ENCODE data around the gene PALLD. TPM values are rescaled to one million over a fixed set of nuclear protein-coding genes. Genes with fewer than 3 reads are reported as not detected.
A peak's percentile ranks its signal among the peaks of the same experiment; 100 is the strongest.

PALLD gene
- total RNA-seq, 1 donor from 2014 or later, result 8.1 TPM

- DNase-seq (ENCODE audit: low read depth in 2 of 2), result no peak
Measured at GRCh38 chr4:168524897-168525296, 28.0 kb downstream of the PALLD start.

GRCh38 chr4:168527560-168527959, 30.7 kb downstream of the PALLD start:
- DNase-seq (ENCODE audit: low read depth in 2 of 2), result no peak

DNA sequence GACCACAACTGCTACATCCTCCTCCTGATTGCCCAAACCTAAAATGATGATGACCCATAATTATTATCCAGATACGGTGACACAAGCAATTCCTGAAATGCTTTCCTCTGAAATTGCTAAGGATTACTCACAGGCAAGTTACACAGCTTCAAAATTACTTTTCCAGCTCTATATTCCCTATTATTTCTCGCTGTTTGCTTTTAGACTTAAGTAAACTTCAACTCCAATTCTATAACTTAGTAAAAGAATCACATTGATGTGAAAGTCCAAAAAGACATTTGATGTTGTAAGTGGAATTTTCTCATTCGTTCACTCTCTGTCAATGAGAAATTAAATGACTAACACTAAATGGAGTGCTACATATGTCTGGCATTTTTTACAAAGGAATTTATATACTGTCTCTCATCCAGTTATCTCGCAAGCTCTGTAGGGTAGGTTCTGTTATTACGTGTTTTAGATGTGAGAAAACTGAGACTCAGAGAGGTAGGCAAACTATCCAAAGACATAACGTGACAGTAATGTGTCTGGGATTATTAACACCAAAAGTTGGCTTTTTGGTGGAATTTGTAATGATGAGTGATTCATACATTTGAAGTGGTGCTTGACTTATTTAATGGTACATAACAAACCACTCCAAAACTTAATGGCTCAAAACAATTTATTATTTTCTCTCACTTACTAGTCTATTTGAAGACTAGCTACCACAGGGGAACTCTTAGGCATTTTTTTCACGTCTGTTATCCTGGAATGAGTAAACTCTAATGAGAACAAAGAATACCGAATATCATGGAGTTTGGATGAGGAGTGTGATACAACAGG, 31.5 kb downstream of the PALLD start:
- no peak for DNase-seq (ENCODE audit: low read depth in 2 of 2)

- no peak for DNase-seq (ENCODE audit: low read depth in 2 of 2)
Measured at GRCh38 chr4:168529257-168529656, 32.4 kb downstream of the PALLD start.

- no peak for DNase-seq (ENCODE audit: low read depth in 2 of 2)
Measured at GRCh38 chr4:168531305-168531704, 34.5 kb downstream of the PALLD start.

DNA sequence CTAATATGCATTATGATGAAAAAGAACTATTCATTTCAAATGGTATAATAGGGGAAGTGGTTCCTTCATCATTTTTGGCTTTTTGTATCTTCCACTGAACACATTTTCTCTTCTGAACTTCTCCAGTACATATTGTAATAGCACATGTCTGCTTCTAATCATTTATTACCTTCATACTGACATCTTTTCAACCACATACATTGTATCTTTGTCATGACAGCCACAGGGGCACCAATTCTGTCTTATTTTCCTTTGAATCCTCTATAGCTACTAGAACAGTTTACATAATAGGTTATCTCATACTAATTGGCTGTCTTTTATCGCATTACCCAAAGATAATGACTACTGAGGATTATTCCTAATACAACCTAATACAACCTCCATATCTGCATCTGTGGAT, 37.7 kb downstream of the PALLD start:
- no peak for DNase-seq (ENCODE audit: low read depth in 2 of 2)

GRCh38 chr4:168535689-168536088, 38.8 kb downstream of the PALLD start:
- no peak for DNase-seq (ENCODE audit: low read depth in 2 of 2)

DNA sequence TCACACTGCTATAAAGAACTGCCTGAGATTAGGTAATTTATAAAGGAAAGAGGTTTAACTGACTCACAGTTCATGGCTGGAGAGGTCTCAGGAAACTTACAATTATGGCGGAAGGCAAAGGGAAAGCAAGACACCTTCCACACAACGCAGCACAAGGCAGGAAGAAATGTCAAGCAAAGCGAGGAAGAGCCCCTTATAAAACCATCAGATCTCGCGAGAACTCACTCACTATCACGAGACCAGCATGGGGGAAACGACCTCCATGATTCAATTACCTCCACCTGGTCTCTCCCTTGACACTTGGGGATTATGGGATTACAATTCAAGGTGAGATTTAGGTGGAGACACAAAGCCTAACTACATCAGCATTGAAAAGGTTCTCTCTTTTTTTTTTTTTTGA, 39.6 kb downstream of the PALLD start:
- DNase-seq (ENCODE audit: low read depth in 2 of 2), result peak in 1 of 2 donors; percentile 34

GRCh38 chr4:168537086-168537485, 40.2 kb downstream of the PALLD start:
- no peak for DNase-seq (ENCODE audit: low read depth in 2 of 2)

- no peak for DNase-seq (ENCODE audit: low read depth in 2 of 2)
Measured at GRCh38 chr4:168537571-168537970, 40.7 kb downstream of the PALLD start.

- no peak for DNase-seq (ENCODE audit: low read depth in 2 of 2)
Measured at GRCh38 chr4:168538632-168539031, 41.8 kb downstream of the PALLD start.

GRCh38 chr4:168540086-168540485, 43.2 kb downstream of the PALLD start:
- DNase-seq (ENCODE audit: low read depth in 2 of 2), result no peak

DNA sequence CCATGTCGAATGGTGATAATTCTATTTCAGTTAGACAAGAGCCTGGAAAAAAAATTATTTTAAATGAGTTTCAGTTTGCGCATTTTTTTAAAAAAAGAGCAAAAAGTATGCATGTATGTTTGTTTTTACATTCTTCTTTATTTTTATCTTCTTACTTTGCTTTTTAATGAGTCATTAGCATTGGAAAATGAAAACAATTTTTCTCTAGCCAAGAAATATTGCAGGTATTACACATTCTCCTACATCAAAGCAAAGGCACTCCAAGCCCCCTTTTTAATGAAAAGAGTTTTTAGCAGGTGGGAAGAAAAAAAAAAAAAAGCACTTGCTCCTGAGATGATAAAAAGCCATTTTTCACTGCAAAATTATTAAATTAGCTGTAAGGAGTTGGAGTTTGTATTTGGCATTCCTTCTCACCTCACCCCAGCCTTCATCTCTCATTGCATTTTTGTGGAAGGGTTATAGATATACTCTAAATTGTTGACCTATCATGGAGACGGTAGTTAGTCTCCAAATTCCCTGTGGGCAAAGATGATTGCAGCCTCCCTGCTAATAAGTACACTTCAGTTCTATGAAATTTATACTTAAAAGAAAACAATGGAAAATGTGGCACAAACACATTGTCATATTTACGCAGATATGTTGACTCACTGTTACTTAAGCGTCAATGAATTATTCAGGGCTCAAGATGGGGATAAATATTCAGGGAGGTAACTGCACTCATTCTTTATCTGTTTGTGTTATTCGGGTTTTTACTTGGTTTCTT, 43.8 kb downstream of the PALLD start:
- no peak for DNase-seq (ENCODE audit: low read depth in 2 of 2)

GRCh38 chr4:168541266-168541953, 44.6 kb downstream of the PALLD start:
- peak in 1 of 2 donors; percentile 31 for DNase-seq (ENCODE audit: low read depth in 2 of 2)

DNA sequence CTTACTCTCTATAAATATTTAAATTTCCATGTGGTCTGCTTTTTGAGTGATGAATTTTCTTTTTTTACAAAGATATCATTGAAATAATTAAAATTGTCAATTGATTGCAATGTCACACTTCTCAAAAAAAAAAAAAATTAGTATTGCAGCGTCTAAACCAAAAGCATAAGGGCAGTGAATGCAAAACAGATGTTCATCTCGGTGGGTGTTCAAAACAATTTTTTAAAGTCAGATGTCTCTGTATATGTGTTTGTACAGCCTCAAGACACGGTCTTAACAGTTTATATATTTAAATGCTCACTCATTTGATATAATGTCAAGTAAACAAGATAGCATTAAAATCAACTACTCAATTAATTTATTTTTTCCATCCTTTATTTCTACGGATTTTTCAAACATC, 52.3 kb downstream of the PALLD start:
- DNase-seq (ENCODE audit: low read depth in 2 of 2), result no peak

DNA sequence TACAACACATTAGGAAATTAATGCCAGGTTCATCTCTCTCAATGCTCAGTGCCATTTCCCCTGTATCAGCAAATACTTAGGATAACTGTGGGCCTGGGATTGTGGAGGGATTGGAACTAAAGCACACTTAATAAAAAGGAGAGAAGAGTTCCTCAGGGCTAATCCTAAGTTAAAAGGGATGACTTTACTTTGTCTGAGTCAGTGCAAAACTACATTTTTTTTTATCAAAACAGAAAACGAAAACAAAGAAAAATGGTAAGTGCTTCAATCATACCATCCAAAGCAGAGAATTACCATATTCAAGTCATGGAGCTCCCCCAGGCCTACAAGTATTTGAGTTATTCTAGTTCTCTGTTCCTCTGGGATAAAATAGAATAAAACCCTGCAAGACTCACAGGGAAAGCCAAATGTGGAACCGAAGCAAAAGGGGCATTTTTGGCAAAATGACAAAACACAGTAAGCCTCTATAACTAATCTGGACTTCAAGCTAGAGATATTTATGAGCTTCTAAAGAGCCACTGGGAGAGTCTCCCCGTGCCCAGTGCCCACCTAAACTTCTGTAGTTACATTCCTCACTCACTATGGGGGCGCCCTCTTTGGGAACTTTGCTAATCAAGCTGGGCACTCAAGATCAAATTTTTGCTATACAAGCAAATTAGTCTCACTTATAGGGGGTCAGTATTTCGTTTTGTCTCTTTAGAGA, 53.4 kb downstream of the PALLD start:
- no peak for DNase-seq (ENCODE audit: low read depth in 2 of 2)

DNA sequence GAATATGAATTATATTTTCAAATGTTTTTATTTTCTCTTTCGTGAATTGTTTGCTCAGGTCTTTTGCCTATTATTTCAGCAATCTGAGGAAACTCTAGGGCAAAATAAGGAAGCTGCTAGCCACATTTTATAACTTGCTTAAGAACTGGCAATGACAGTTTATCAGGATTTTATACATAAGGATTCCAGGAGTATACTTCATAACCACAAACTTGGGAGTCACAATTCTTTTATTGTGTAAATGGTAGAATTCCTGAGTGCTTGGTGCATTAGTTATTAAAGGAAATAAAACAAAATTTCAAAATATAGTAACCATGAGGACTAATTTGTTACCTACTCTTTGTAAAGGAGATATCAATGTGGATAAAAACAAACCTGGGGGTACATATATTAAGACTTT, 54.4 kb downstream of the PALLD start:
- DNase-seq (ENCODE audit: low read depth in 2 of 2), result no peak

DNA sequence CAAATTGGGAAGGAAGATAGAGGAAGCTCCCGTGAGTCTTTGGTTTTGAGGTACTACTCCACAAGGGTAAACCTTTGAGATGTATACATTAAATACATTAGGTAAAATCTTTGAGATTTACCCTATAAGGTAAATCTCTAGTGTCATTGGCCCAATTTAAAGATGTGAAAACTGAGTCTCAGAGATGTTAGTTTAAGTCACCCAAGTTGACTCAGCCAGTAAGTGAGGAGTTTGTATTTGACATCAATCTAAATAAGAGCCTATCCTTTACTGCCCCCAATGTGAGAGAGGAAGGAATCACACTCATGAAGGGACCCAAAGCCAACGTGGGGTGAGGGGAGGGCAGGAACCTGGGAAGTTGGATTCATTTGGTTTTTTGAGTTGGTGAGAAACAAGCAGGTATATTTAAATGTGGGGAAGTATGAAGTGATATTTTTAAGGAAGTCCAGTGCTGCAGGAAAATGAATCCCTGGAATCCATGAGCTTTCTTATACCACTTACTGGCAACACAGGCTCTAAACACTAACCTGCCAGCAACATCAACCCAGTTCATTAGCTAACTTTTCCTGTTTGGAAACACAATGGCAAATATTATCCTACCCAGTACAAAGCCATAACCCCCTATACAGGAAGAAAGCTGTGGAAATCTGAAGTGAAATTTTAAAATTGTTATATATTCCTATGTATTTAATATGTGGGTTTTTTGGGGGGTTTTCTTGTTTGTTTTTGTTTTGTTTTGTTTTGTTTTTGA, 55.3 kb downstream of the PALLD start:
- peak; percentile 44 to 63 for DNase-seq (ENCODE audit: low read depth in 2 of 2)

GRCh38 chr4:168553714-168554370, 57.0 kb downstream of the PALLD start:
- peak in 1 of 2 donors; percentile 79 for DNase-seq (ENCODE audit: low read depth in 2 of 2)

DNA sequence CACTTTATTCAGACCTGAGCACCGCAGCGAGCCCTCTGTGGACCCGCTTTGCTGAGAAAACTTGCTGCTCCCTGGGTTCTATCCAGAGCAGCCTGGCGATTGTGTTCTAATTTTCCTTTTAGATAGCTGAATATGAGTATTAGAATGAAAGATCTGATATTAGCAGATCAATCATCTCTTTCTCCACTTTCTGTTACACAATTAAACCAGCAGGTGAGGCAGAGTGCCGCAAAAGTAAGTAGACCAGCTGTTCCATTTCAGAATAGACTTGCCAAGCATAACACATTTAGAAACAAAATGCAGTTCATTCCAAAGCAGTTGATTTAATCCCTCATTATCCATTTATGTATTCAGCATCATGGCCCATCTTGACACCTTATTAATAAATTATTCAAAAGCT, 58.6 kb downstream of the PALLD start:
- peak in 1 of 2 donors; percentile 47 for DNase-seq (ENCODE audit: low read depth in 2 of 2)
